T-helper 1 cell treated with Interleukin-12 subunit alpha and Interleukin-12 subunit beta and Interleukin-4 antibody, amounts not matched to agents 30 μg/mL and 1 μg/mL, for 36 hours (primary cell): ENCODE results near the gene POM121.
"Not testable (repeated sequence)": the region's sequence is repeated elsewhere in the genome, so short reads cannot be mapped to it uniquely, and the experiment has no call there.

Experiments used
- H3K27ac Mint-ChIP-seq: one replicate; pipeline ENCODE4 v1.8.0; 2021; ENCODE audit warnings: mild to moderate bottlenecking, mixed read lengths
- H3K27me3 Mint-ChIP-seq: one replicate; pipeline ENCODE4 v1.8.0; 2021; ENCODE audit warnings: low read depth, mixed read lengths
- H3K36me3 Mint-ChIP-seq: one replicate; pipeline ENCODE4 v1.8.0; 2021; ENCODE audit warnings: low read depth, mixed read lengths
- H3K4me1 Mint-ChIP-seq: one replicate; pipeline ENCODE4 v1.8.0; 2021; ENCODE audit warnings: low read depth, mixed read lengths
- H3K4me3 Mint-ChIP-seq: one replicate; pipeline ENCODE4 v1.8.0; 2021; ENCODE audit warnings: mild to moderate bottlenecking, moderate library complexity, mixed read lengths
- H3K9me3 Mint-ChIP-seq: one replicate; pipeline ENCODE4 v1.8.0; 2021; ENCODE audit warnings: mixed read lengths

The POM121 gene

GRCh38 chr7:72942022-72942705 lies 17.3 kb downstream of the POM121 start:
- H3K27me3 Mint-ChIP-seq, H3K9me3 Mint-ChIP-seq, H3K27ac Mint-ChIP-seq, H3K4me1 Mint-ChIP-seq, H3K4me3 Mint-ChIP-seq: not testable (repeated sequence)
- H3K36me3 Mint-ChIP-seq, result peaks cover 13% of the 10 kb centered on the region

GRCh38 chr7:72942956-72943355 lies 18.1 kb downstream of the POM121 start:
- not testable (repeated sequence) for H3K4me3 Mint-ChIP-seq, H3K27me3 Mint-ChIP-seq, H3K4me1 Mint-ChIP-seq, H3K27ac Mint-ChIP-seq, H3K9me3 Mint-ChIP-seq
- H3K36me3 Mint-ChIP-seq, result peaks cover 13% of the 10 kb centered on the region

- not testable (repeated sequence) for H3K4me3 Mint-ChIP-seq, H3K36me3 Mint-ChIP-seq, H3K4me1 Mint-ChIP-seq, H3K27me3 Mint-ChIP-seq, H3K27ac Mint-ChIP-seq, H3K9me3 Mint-ChIP-seq
Observed at GRCh38 chr7:72944937-72945336, 20.0 kb downstream of the POM121 start.

GRCh38 chr7:72945597-72945996 lies 20.7 kb downstream of the POM121 start:
- H3K9me3 Mint-ChIP-seq, H3K4me3 Mint-ChIP-seq, H3K27me3 Mint-ChIP-seq, H3K36me3 Mint-ChIP-seq, H3K27ac Mint-ChIP-seq, H3K4me1 Mint-ChIP-seq: not testable (repeated sequence)

- not testable (repeated sequence) for H3K27ac Mint-ChIP-seq, H3K4me1 Mint-ChIP-seq, H3K4me3 Mint-ChIP-seq, H3K27me3 Mint-ChIP-seq, H3K9me3 Mint-ChIP-seq, H3K36me3 Mint-ChIP-seq
Observed at GRCh38 chr7:72946130-72946745, 21.3 kb downstream of the POM121 start.

GRCh38 chr7:72948714-72949113 lies 23.8 kb downstream of the POM121 start:
- not testable (repeated sequence) for H3K4me1 Mint-ChIP-seq, H3K4me3 Mint-ChIP-seq, H3K36me3 Mint-ChIP-seq, H3K27me3 Mint-ChIP-seq, H3K27ac Mint-ChIP-seq, H3K9me3 Mint-ChIP-seq

GRCh38 chr7:72949276-72949675 lies 24.4 kb downstream of the POM121 start:
- not testable (repeated sequence) for H3K4me3 Mint-ChIP-seq, H3K4me1 Mint-ChIP-seq, H3K36me3 Mint-ChIP-seq, H3K27ac Mint-ChIP-seq, H3K27me3 Mint-ChIP-seq, H3K9me3 Mint-ChIP-seq

GRCh38 chr7:72949686-72950085 lies 24.8 kb downstream of the POM121 start:
- H3K36me3 Mint-ChIP-seq, H3K27me3 Mint-ChIP-seq, H3K9me3 Mint-ChIP-seq, H3K4me1 Mint-ChIP-seq, H3K27ac Mint-ChIP-seq, H3K4me3 Mint-ChIP-seq: not testable (repeated sequence)

GRCh38 chr7:72950432-72950831 lies 25.5 kb downstream of the POM121 start:
- H3K27me3 Mint-ChIP-seq, H3K4me1 Mint-ChIP-seq, H3K27ac Mint-ChIP-seq, H3K4me3 Mint-ChIP-seq, H3K36me3 Mint-ChIP-seq, H3K9me3 Mint-ChIP-seq: not testable (repeated sequence)

GRCh38 chr7:72953901-72954562 lies 29.1 kb downstream of the POM121 start:
- not testable (repeated sequence) for H3K4me1 Mint-ChIP-seq, H3K9me3 Mint-ChIP-seq, H3K36me3 Mint-ChIP-seq, H3K27ac Mint-ChIP-seq, H3K4me3 Mint-ChIP-seq, H3K27me3 Mint-ChIP-seq

- not testable (repeated sequence) for H3K36me3 Mint-ChIP-seq, H3K9me3 Mint-ChIP-seq, H3K27me3 Mint-ChIP-seq, H3K4me1 Mint-ChIP-seq
- Mint-ChIP-seq H3K27ac (peak overlapping the region; percentile 84), H3K4me3 (peak overlapping the region; percentile 68)
Observed at GRCh38 chr7:72954563-72955198, 29.8 kb downstream of the POM121 start.

- not testable (repeated sequence) for H3K9me3 Mint-ChIP-seq, H3K27me3 Mint-ChIP-seq, H3K4me1 Mint-ChIP-seq, H3K36me3 Mint-ChIP-seq, H3K4me3 Mint-ChIP-seq, H3K27ac Mint-ChIP-seq
Observed at GRCh38 chr7:72960029-72960428, 35.1 kb downstream of the POM121 start.

- H3K4me3 Mint-ChIP-seq, H3K4me1 Mint-ChIP-seq, H3K27me3 Mint-ChIP-seq, H3K36me3 Mint-ChIP-seq, H3K9me3 Mint-ChIP-seq, H3K27ac Mint-ChIP-seq: not testable (repeated sequence)
Observed at GRCh38 chr7:72960626-72961345, 35.9 kb downstream of the POM121 start.

GRCh38 chr7:72961346-72961650 lies 36.4 kb downstream of the POM121 start:
- not testable (repeated sequence) for H3K27ac Mint-ChIP-seq, H3K36me3 Mint-ChIP-seq, H3K4me1 Mint-ChIP-seq, H3K9me3 Mint-ChIP-seq, H3K27me3 Mint-ChIP-seq, H3K4me3 Mint-ChIP-seq

- H3K4me1 Mint-ChIP-seq, H3K4me3 Mint-ChIP-seq, H3K27me3 Mint-ChIP-seq, H3K36me3 Mint-ChIP-seq, H3K9me3 Mint-ChIP-seq, H3K27ac Mint-ChIP-seq: not testable (repeated sequence)
Observed at GRCh38 chr7:72963056-72963455, 38.2 kb downstream of the POM121 start.
